K562 (cell line): Measurements from ENCODE around the gene HMGB3. TPM values are rescaled to one million over a fixed set of nuclear protein-coding genes. Genes with fewer than 3 reads are reported as not detected.

Experiments
- CBFA2T3 ChIP-seq: fragments of 450-650 bp; IDR thresholded peaks from 2 replicates; pipeline ENCODE4 v1.6.1; 2017
- CHD7 ChIP-seq: fragments of 200-600 bp; sonication (generic); IDR thresholded peaks from one replicate; pipeline ENCODE4 v1.6.1; 2012; ENCODE audit warnings: mild to moderate bottlenecking, low read depth, low read length, inconsistent platforms
- CLOCK ChIP-seq: fragments of 250-450 bp; sonication (Bioruptor Pico); IDR thresholded peaks from 2 replicates; pipeline ENCODE4 v1.4.0; 2020; ENCODE audit warnings: mild to moderate bottlenecking, moderate library complexity, borderline replicate concordance
- DPF2 ChIP-seq: fragments of 450-650 bp; IDR thresholded peaks from 2 replicates; pipeline ENCODE4 v1.6.1; 2016
- EP300 ChIP-seq: IDR thresholded peaks from 2 replicates; pipeline ENCODE4 v1.6.1; 2012; ENCODE audit warnings: low read length, improper control_type of control experiment
- HEY1 ChIP-seq: fragments of 250-450 bp; sonication (Bioruptor Pico); IDR thresholded peaks from 2 replicates; pipeline ENCODE4 v1.5.0; 2020; ENCODE audit warnings: mild to moderate bottlenecking, moderate library complexity, borderline replicate concordance
- ILF3 ChIP-seq: fragments of 450-650 bp; IDR thresholded peaks from 2 replicates; pipeline ENCODE4 v1.6.1; 2018; ENCODE audit warnings: antibody characterized with exemption, mild to moderate bottlenecking, moderate library complexity, borderline replicate concordance
- KDM1A ChIP-seq, 2 experiments: fragments of 450-650 bp; IDR thresholded peaks; 2 replicates each; pipeline ENCODE4 v1.6.1; 2016; ENCODE audit warnings: mild to moderate bottlenecking in 2 of 2
- NR2C2 ChIP-seq, 2 experiments: fragments of 200-800 bp in 1 of 2; sonication (Bioruptor generic) in 1 of 2; sonication (generic) in 1 of 2; formaldehyde crosslinking in 1 of 2; IDR thresholded peaks; 2 replicates each; pipeline versions ENCODE4 v1.6.1 to v1.8.0; 2016 to 2022; ENCODE audit warnings: mild to moderate bottlenecking in 1 of 2, missing compliant biosample characterization in 1 of 2, missing genetic modification characterization in 1 of 2, missing genetic modification reagents in 1 of 2
- SMARCA4 ChIP-seq: fragments of 450-650 bp; IDR thresholded peaks from 2 replicates; pipeline ENCODE4 v1.6.1; 2016
- TAL1 ChIP-seq: fragments of 450-650 bp; IDR thresholded peaks from 2 replicates; pipeline ENCODE4 v1.6.1; 2016; ENCODE audit warnings: mild to moderate bottlenecking
- TCF3 ChIP-seq: sonication (generic); formaldehyde crosslinking; IDR thresholded peaks from 2 replicates; pipeline ENCODE4 v1.4.0; 2020; ENCODE audit warnings: mild to moderate bottlenecking, missing genetic modification reagents
- THRAP3 ChIP-seq: fragments of 450-650 bp; IDR thresholded peaks from 2 replicates; pipeline ENCODE4 v1.6.1; 2016; ENCODE audit warnings: mild to moderate bottlenecking, inconsistent platforms, borderline replicate concordance
- ZNF324 ChIP-seq: fragments of 250-450 bp; sonication (Bioruptor Pico); IDR thresholded peaks from 2 replicates; pipeline ENCODE4 v1.4.0; 2020; ENCODE audit warnings: mild to moderate bottlenecking
- ZNF431 ChIP-seq: sonication (generic); formaldehyde crosslinking; IDR thresholded peaks from 2 replicates; pipeline ENCODE4 v1.8.0; 2022; ENCODE audit warnings: mild to moderate bottlenecking, missing genetic modification reagents
- polyA plus RNA-seq, 8 experiments: library from polyadenylated mRNA; depleted of rRNA in 4 of 8; stranded (reverse) in 5 of 8; unstranded in 3 of 8; fragments of >200 nt; fragmentation: Nextera tagmentation in 2 of 8; fragmentation: Illumina TruSeq in 1 of 8; extraction: Ambion mirVana in 2 of 8; extraction: Trizol in 1 of 8; gene quantifications; 2 replicates each; pipeline versions ENCODE4 v1.2.1 to v1.2.3, GENCODE V29; 2011 to 2014; ENCODE audit warnings: inconsistent platforms in 1 of 8, missing spikeins in 1 of 8
- total RNA-seq, 7 experiments: library from RNA; depleted of rRNA in 6 of 7; stranded (reverse); fragments of >200 nt in 6 of 7; fragmentation: Illumina TruSeq in 2 of 7; extraction: Trizol in 2 of 7; gene quantifications; 2 replicates each; pipeline versions ENCODE4 v1.2.1 to v1.2.3, GENCODE V29; 2011 to 2021; ENCODE audit warnings: low replicate concordance in 1 of 7

The HMGB3 gene
- total and polyA plus RNA-seq, 9 of the 15 experiments (the other 6 are each of a cell fraction or from before 2014, with no cell fraction given) = 36.7 to 168 (median 117) TPM

GRCh38 chrX:150941580-150941979, 41.6 kb upstream of the HMGB3 start (continued):
- no peak for TF ChIP-seq CHD7
- peak; percentile 73 for TF ChIP-seq CBFA2T3
- peak; percentile 59 for TF ChIP-seq DPF2
- peak; percentile 50 for TF ChIP-seq TCF3 (CRISPR knock-in tag)
- TF ChIP-seq ILF3 = no peak
- no peak for TF ChIP-seq ZNF431 (CRISPR knock-in tag)
- 0 out of 4 replicates have a peak, but pooled peaks of 1 of the 2 experiments have one; percentile 6 for TF ChIP-seq KDM1A (IDR thresholded peaks at IDR 0.05)
- no peak for TF ChIP-seq CLOCK (CRISPR knock-in tag)
- TF ChIP-seq SMARCA4 = peak; percentile 31; the same call in 1 of the 2 replicates
- TF ChIP-seq NR2C2 (CRISPR knock-in tag; IDR thresholded peaks at IDR 0.05) = no peak
- no peak for TF ChIP-seq NR2C2 (tag; IDR thresholded peaks at IDR 0.05)
- no peak for TF ChIP-seq HEY1 (CRISPR knock-in tag)
- TF ChIP-seq THRAP3 = no peak
- peak; percentile 57; the same call in 1 of the 2 replicates for TF ChIP-seq TAL1
- TF ChIP-seq ZNF324 (CRISPR knock-in tag) = no peak
- 0 out of 2 replicates have a peak, but pooled peaks have one; percentile 9 for TF ChIP-seq EP300
